GM12891 (cell line): ENCODE data around the gene CNOT6L.

ENCODE experiments used
- POLR2A ChIP-seq: IDR thresholded peaks from 2 replicates; pipeline ENCODE4 v1.6.1; 2011; ENCODE audit warnings: low read depth, low read length, control low read depth
- TAF1 ChIP-seq: IDR thresholded peaks from 2 replicates; pipeline ENCODE4 v1.6.1; 2011; ENCODE audit warnings: low read depth, low read length, control low read depth

- no peak for TF ChIP-seq POLR2A
- no peak for TF ChIP-seq TAF1
These were observed 84.2 kb downstream of the CNOT6L start for GRCh38 chr4:77734928-77735327.
